H1 (cell line): ENCODE measurements around the gene SLC26A8. TPM values are rescaled to one million over a fixed set of nuclear protein-coding genes. Genes with fewer than 3 reads are reported as not detected.

Experiments used
- BCL11A ChIP-seq, 2 experiments: IDR thresholded peaks; one replicate each; pipeline ENCODE4 v1.6.1; 2011; ENCODE audit warnings: low read depth in 2 of 2, low read length in 2 of 2, mild to moderate bottlenecking in 2 of 2
- RAD21 ChIP-seq, 2 experiments: IDR thresholded peaks in 1 of 2; conservative IDR thresholded peaks in 1 of 2; 2 replicates each; pipeline ENCODE4 v1.6.1; 2011; ENCODE audit warnings: low read depth in 2 of 2, low read length in 2 of 2, improper control_type of control experiment in 1 of 2, inconsistent platforms in 1 of 2, mild to moderate bottlenecking in 1 of 2, moderate library complexity in 1 of 2
- SP4 ChIP-seq: IDR thresholded peaks from 2 replicates; pipeline ENCODE4 v1.6.1; 2012; ENCODE audit warnings: low read length, inconsistent platforms
- TAF7 ChIP-seq: optimal IDR thresholded peaks from 2 replicates; pipeline ENCODE3; 2011; ENCODE audit warnings: low read depth, mild to moderate bottlenecking, inconsistent platforms, low read length, moderate library complexity, borderline replicate concordance
- polyA plus RNA-seq, 7 experiments: library from polyadenylated mRNA; depleted of rRNA in 3 of 7; stranded (reverse) in 5 of 7; unstranded in 2 of 7; fragments of >200 nt in 5 of 7; fragments of 200-250 nt in 2 of 7; gene quantifications; 1 replicate in 5 of 7; 2 replicates in 1 of 7; 4 replicates in 1 of 7; pipeline versions ENCODE4 v1.2.1 to v1.2.3, GENCODE V29; 2011 to 2013; ENCODE audit warnings: missing spikeins in 2 of 7, mixed read lengths in 2 of 7
- total RNA-seq: library from RNA; stranded (reverse); fragmentation: NEBNext Ultra II Directional; extraction: Animal tissue kit (Norgen Biotek cat#: 25700); gene quantifications from 2 replicates; pipeline ENCODE4 v1.2.1, GENCODE V29; 2021
- TF ChIP-seq, protein P1 (sequence below): IDR thresholded peaks from 2 replicates; pipeline ENCODE4 v1.6.1; 2011; ENCODE audit warnings: low read depth, mild to moderate bottlenecking, low read length; ENCODE audit not compliant: insufficient read depth

The SLC26A8 gene
- total and polyA plus RNA-seq, 2 of the 8 experiments (the other 6 are each of a cell fraction or from before 2014, with no cell fraction given): 0.56 to 0.57 TPM

DNA sequence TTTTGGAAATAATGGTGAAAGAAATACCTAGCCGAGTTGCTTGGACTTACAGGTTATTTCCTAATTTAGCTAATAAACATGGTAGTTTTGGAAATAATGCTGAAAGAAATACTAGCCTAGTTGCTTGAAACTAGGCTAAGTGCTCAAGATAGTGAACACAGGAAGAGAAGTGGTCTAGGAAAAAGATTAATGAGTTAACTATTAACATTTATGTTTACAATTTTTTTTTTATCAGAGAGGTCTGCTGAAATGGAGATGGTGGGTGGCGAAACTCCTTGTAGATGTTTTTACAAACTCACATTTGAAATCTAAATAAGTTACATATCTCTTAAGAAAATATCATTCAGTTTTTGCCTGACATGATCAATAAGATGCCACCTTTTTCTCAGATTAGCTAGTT is 42.4 kb upstream of the SLC26A8 start (continued):
- TF ChIP-seq BCL11A (IDR thresholded peaks at IDR 0.05; ENCODE audit: low read depth in 2 of 2, low read length in 2 of 2) (no peak), SP4 (no peak), TAF7 (no peak), RAD21 (IDR thresholded peaks at IDR 0.05 in 1 of 2, conservative IDR thresholded peaks at IDR 0.05 in 1 of 2; ENCODE audit: low read depth in 2 of 2, low read length in 2 of 2) (no peak)
- TF ChIP-seq, protein P1, sequence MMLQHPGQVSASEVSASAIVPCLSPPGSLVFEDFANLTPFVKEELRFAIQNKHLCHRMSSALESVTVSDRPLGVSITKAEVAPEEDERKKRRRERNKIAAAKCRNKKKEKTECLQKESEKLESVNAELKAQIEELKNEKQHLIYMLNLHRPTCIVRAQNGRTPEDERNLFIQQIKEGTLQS: no peak
- TF ChIP-seq, all 59 proteins: peak for 0
